K562 (cell line): Measurements from ENCODE around the gene MAP4K1. TPM values are rescaled to one million over a fixed set of nuclear protein-coding genes. Genes with fewer than 3 reads are reported as not detected.
A peak's percentile ranks its signal among the peaks of the same experiment; 100 is the strongest.

ENCODE experiments used
- ATAC-seq: fragments of 200-7000 bp; cut with Tn5 transposase; 3 replicates; pipeline ENCODE4 v1.9.1; 2020; ENCODE audit warnings: moderate library complexity
- BruUV-seq: library from RNA; stranded (reverse); fragments of 400-500 nt; replicated peaks from 2 replicates; lab custom pipeline; 2021; lab: Mats Ljungman, UMichigan
- CTCF ChIA-PET: fragments of 300-600 bp; formaldehyde crosslinking; extraction: SDS; loops from one replicate; lab custom pipeline; 2021; ENCODE audit warnings: low intra/inter-chr PET ratio; lab: Yijun Ruan, JAX
- POLR2A ChIA-PET: fragments of 300-600, 350-650 bp; sonication (Branson Sonifier 250); formaldehyde crosslinking; extraction: SDS; loops from one replicate; lab custom pipeline; 2021; ENCODE audit warnings: antibody characterized with exemption, inconsistent platforms; lab: Yijun Ruan, JAX
- DNase-seq, 4 experiments: peaks; one replicate each; pipeline versions ENCODE4 v3.0.0 to v3.0.0-alpha.2; 2011 to 2018; ENCODE audit warnings: low spot score in 3 of 4, mixed read lengths in 3 of 4; ENCODE audit errors: extremely low read depth in 1 of 4
- FAIRE-seq: peaks from 2 replicates; lab custom pipeline; 2011; peaks lifted over from hg19 to GRCh38; lab: Jason Lieb, UNC
- H2AFZ ChIP-seq: 2 replicates; pipeline ENCODE4 v1.6.0; 2011; ENCODE audit warnings: low read depth, low read length, control low read depth, inconsistent platforms
- H3K27ac ChIP-seq: fragments of 200-600 bp; 3 replicates; pipeline ENCODE4 v1.8.0; 2011; ENCODE audit warnings: low read depth, mild to moderate bottlenecking, control low read depth, inconsistent platforms, low read length, moderate library complexity, mixed read lengths; ENCODE audit errors: extremely low read depth
- H3K27me3 ChIP-seq, 2 experiments: fragments of 300-600 bp in 1 of 2; 2 replicates in 1 of 2; 3 replicates in 1 of 2; pipeline versions ENCODE4 v1.6.0 to v1.8.0; 2011; ENCODE audit warnings: inconsistent platforms in 2 of 2, low read length in 2 of 2, mild to moderate bottlenecking in 1 of 2, mixed read lengths in 1 of 2, moderate library complexity in 1 of 2; ENCODE audit not compliant: control insufficient read depth in 2 of 2, insufficient read depth in 2 of 2
- H3K36me3 ChIP-seq: fragments of 300-600 bp; 3 replicates; pipeline ENCODE4 v1.8.0; 2011; ENCODE audit warnings: mild to moderate bottlenecking, low read length, inconsistent platforms; ENCODE audit not compliant: control insufficient read depth, insufficient read depth
- H3K4me1 ChIP-seq, 2 experiments: fragments of 200-600 bp in 1 of 2; replicated peaks in 1 of 2; 2 replicates in 1 of 2; 3 replicates in 1 of 2; pipeline versions ENCODE4 v1.5.1 to v1.8.0; 2011; ENCODE audit warnings: inconsistent platforms in 2 of 2, low read length in 2 of 2, mild to moderate bottlenecking in 1 of 2, mixed read lengths in 1 of 2, moderate library complexity in 1 of 2; ENCODE audit not compliant: control insufficient read depth in 2 of 2, insufficient read depth in 2 of 2
- H3K4me2 ChIP-seq: 2 replicates; pipeline ENCODE4 v1.6.1; 2011; ENCODE audit warnings: low read length, control low read depth, inconsistent platforms, mixed read lengths; ENCODE audit not compliant: insufficient read depth
- H3K4me3 ChIP-seq: fragments of 200-600 bp; sonication (generic), shearing (Covaris generic); 2 replicates; pipeline ENCODE4 v1.5.1; 2016; ENCODE audit warnings: control low read depth, inconsistent platforms
- H3K79me2 ChIP-seq: fragments of 200-600 bp; 3 replicates; pipeline ENCODE4 v1.8.0; 2011; ENCODE audit warnings: low read length, inconsistent platforms; ENCODE audit not compliant: control insufficient read depth, insufficient read depth
- H3K9ac ChIP-seq, 2 experiments: 2 replicates each; pipeline versions ENCODE4 v1.6.0 to v1.6.1; 2011; ENCODE audit warnings: low read depth in 2 of 2, low read length in 2 of 2, control low read depth in 1 of 2, inconsistent platforms in 1 of 2, mild to moderate bottlenecking in 1 of 2, mixed read lengths in 1 of 2; ENCODE audit not compliant: insufficient read depth in 1 of 2
- H3K9me1 ChIP-seq: one replicate; pipeline ENCODE4 v1.6.0; 2011; ENCODE audit warnings: inconsistent platforms, mild to moderate bottlenecking, low read length, moderate library complexity; ENCODE audit not compliant: control insufficient read depth, insufficient read depth
- H3K9me3 ChIP-seq: replicated peaks from 2 replicates; pipeline ENCODE4 v1.5.1; 2011; ENCODE audit warnings: low read depth, low read length, inconsistent platforms; ENCODE audit not compliant: control insufficient read depth, insufficient read depth
- H4K20me1 ChIP-seq: replicated peaks from 2 replicates; pipeline ENCODE4 v1.6.1; 2011; ENCODE audit warnings: low read length, inconsistent platforms, mixed read lengths; ENCODE audit not compliant: control insufficient read depth, insufficient read depth
- CBFA2T3 ChIP-seq: fragments of 450-650 bp; IDR thresholded peaks from 2 replicates; pipeline ENCODE4 v1.6.1; 2017
- CEBPB ChIP-seq: fragments of 450-650 bp; IDR thresholded peaks from 2 replicates; pipeline ENCODE4 v1.6.1; 2016; ENCODE audit warnings: missing genetic modification characterization, missing compliant biosample characterization
- CEBPG ChIP-seq, 3 experiments: fragments of 200-800 bp in 1 of 3; sonication (Bioruptor generic) in 1 of 3; sonication (generic) in 1 of 3; formaldehyde crosslinking in 1 of 3; IDR thresholded peaks in 2 of 3; conservative IDR thresholded peaks in 1 of 3; 2 replicates each; pipeline versions ENCODE4 v1.6.1 to v1.8.0; 2016 to 2022; ENCODE audit warnings: missing compliant biosample characterization in 2 of 3, missing genetic modification characterization in 2 of 3, mild to moderate bottlenecking in 1 of 3, missing genetic modification reagents in 1 of 3
- CTBP1 ChIP-seq: fragments of 450-650 bp; IDR thresholded peaks from 2 replicates; pipeline ENCODE4 v1.6.1; 2016; ENCODE audit warnings: borderline replicate concordance
- DMBX1 ChIP-seq: fragments of 250-450 bp; sonication (Bioruptor Pico); IDR thresholded peaks from 2 replicates; pipeline ENCODE4 v1.8.0; 2022; ENCODE audit warnings: inconsistent platforms, mild to moderate bottlenecking, moderate library complexity, borderline replicate concordance
- DPF2 ChIP-seq: fragments of 450-650 bp; IDR thresholded peaks from 2 replicates; pipeline ENCODE4 v1.6.1; 2016
- ELF4 ChIP-seq: fragments of 450-650 bp; formaldehyde crosslinking; IDR thresholded peaks from 2 replicates; pipeline ENCODE4 v1.4.0; 2022; ENCODE audit warnings: missing genetic modification characterization
- GABPB1 ChIP-seq: sonication (generic); formaldehyde crosslinking; IDR thresholded peaks from 2 replicates; pipeline ENCODE4 v1.8.0; 2022; ENCODE audit warnings: mild to moderate bottlenecking, missing genetic modification reagents
- GATAD2A ChIP-seq: fragments of 450-650 bp; IDR thresholded peaks from 2 replicates; pipeline ENCODE4 v1.6.1; 2017
- HDAC1 ChIP-seq, 2 experiments: fragments of 450-650 bp; IDR thresholded peaks; 2 replicates each; pipeline ENCODE4 v1.6.1; 2016 to 2017; ENCODE audit warnings: inconsistent platforms in 1 of 2, mild to moderate bottlenecking in 1 of 2, moderate library complexity in 1 of 2
- NFE2L1 ChIP-seq: fragments of 450-650 bp; IDR thresholded peaks from 2 replicates; pipeline ENCODE4 v1.6.1; 2016; ENCODE audit warnings: missing genetic modification characterization, low read depth, mild to moderate bottlenecking, missing compliant biosample characterization, moderate library complexity, borderline replicate concordance
- NFIC ChIP-seq: fragments of 450-650 bp; IDR thresholded peaks from 2 replicates; pipeline ENCODE4 v1.6.1; 2017; ENCODE audit warnings: mild to moderate bottlenecking, inconsistent platforms
- NONO ChIP-seq, 2 experiments: fragments of 200-400 bp in 1 of 2; fragments of 450-650 bp in 1 of 2; formaldehyde crosslinking in 1 of 2; IDR thresholded peaks; 2 replicates each; pipeline ENCODE4 v1.6.1; 2017; ENCODE audit warnings: low read depth in 2 of 2, mild to moderate bottlenecking in 2 of 2, moderate library complexity in 2 of 2, low read length in 1 of 2
- POU5F1 ChIP-seq: fragments of 150-350 bp; IDR thresholded peaks from 2 replicates; pipeline ENCODE4 v1.6.1; 2014; ENCODE audit warnings: borderline replicate concordance, low read length, low read depth, mild to moderate bottlenecking; ENCODE audit not compliant: partially characterized antibody
- SMARCA4 ChIP-seq: fragments of 450-650 bp; IDR thresholded peaks from 2 replicates; pipeline ENCODE4 v1.6.1; 2016
- SMC3 ChIP-seq: conservative IDR thresholded peaks from 2 replicates; pipeline ENCODE4 v1.6.1; 2011; ENCODE audit warnings: low read depth, low read length, improper control_type of control experiment; ENCODE audit not compliant: insufficient read depth
- SOX6 ChIP-seq: fragments of 450-650 bp; IDR thresholded peaks from 2 replicates; pipeline ENCODE4 v1.6.1; 2014; ENCODE audit warnings: mild to moderate bottlenecking
- TAF7 ChIP-seq: fragments of 450-650 bp; IDR thresholded peaks from 2 replicates; pipeline ENCODE4 v1.6.1; 2016; ENCODE audit warnings: missing genetic modification characterization, missing compliant biosample characterization
- TCF3 ChIP-seq: sonication (generic); formaldehyde crosslinking; IDR thresholded peaks from 2 replicates; pipeline ENCODE4 v1.4.0; 2020; ENCODE audit warnings: mild to moderate bottlenecking, missing genetic modification reagents
- TFAP4 ChIP-seq: sonication (generic); formaldehyde crosslinking; IDR thresholded peaks from 2 replicates; pipeline ENCODE4 v1.8.0; 2022; ENCODE audit warnings: missing genetic modification reagents, mild to moderate bottlenecking, moderate library complexity, borderline replicate concordance
- ZNF121 ChIP-seq: sonication (generic); formaldehyde crosslinking; conservative IDR thresholded peaks from 2 replicates; pipeline ENCODE4 v1.8.0; 2022; ENCODE audit warnings: missing genetic modification reagents
- WGBS: fragments of 100-300 bp; shearing (Covaris generic); methylation state at CpG from one replicate; pipeline ENCODE4 v1.1.6; 2016; ENCODE audit warnings: low coverage, mixed read lengths; ENCODE audit not compliant: insufficient coverage; ENCODE audit errors: missing lambda C conversion rate; 5-methylcytosine and 5-hydroxymethylcytosine counted together
- in situ Hi-C: fragments of 300-500 bp; cut with MboI; formaldehyde crosslinking; loops from 4 replicates; pipeline ENCODE4 v1.15.0; 2018; ENCODE audit warnings: inconsistent platforms, mixed read lengths
- intact Hi-C: fragments of 100-400 bp; cut with micrococcal nuclease; formaldehyde crosslinking; loops from 2 replicates; pipeline ENCODE4 v1.14.2; 2022
- polyA plus RNA-seq, 8 experiments: library from polyadenylated mRNA; depleted of rRNA in 4 of 8; stranded (reverse) in 5 of 8; unstranded in 3 of 8; fragments of >200 nt; fragmentation: Nextera tagmentation in 2 of 8; fragmentation: Illumina TruSeq in 1 of 8; extraction: Ambion mirVana in 2 of 8; extraction: Trizol in 1 of 8; gene quantifications; 2 replicates each; pipeline versions ENCODE4 v1.2.1 to v1.2.3, GENCODE V29; 2011 to 2014; ENCODE audit warnings: inconsistent platforms in 1 of 8, missing spikeins in 1 of 8
- total RNA-seq, 7 experiments: library from RNA; depleted of rRNA in 6 of 7; stranded (reverse); fragments of >200 nt in 6 of 7; fragmentation: Illumina TruSeq in 2 of 7; extraction: Trizol in 2 of 7; gene quantifications; 2 replicates each; pipeline versions ENCODE4 v1.2.1 to v1.2.3, GENCODE V29; 2011 to 2021; ENCODE audit warnings: low replicate concordance in 1 of 7

MAP4K1 gene
- total and polyA plus RNA-seq, 9 of the 15 experiments (the other 6 are each of a cell fraction or from before 2014, with no cell fraction given), result 0.14 to 3.2 (median 0.73) TPM; not detected in 1

- H3K27ac ChIP-seq, result peak overlapping the region; percentile 49
- peaks cover 6% of the 10 kb centered on the region for H3K9me1 ChIP-seq
- peak overlapping the region; percentile 28 to 83 for H3K9ac ChIP-seq
- no peaks in the 10 kb centered on the region for H3K27me3 ChIP-seq
- no peaks in the 10 kb centered on the region for H3K9me3 ChIP-seq
- H3K4me1 ChIP-seq, result peaks cover 48 to 84% of the 10 kb centered on the region in 2 experiments
- no peak overlapping the region for H2AFZ ChIP-seq
- FAIRE-seq (peak; percentile 81), ATAC-seq (peak; percentile 71), DNase-seq (peak; percentile 79 to 81 (median 80))
- H3K79me2 ChIP-seq, result peaks cover 96% of the 10 kb centered on the region
- BruUV-seq, result no TSS peak
- peak overlapping the region; percentile 66 for H3K4me2 ChIP-seq
- no peak overlapping the region for H3K4me3 ChIP-seq
- H3K36me3 ChIP-seq, result peaks cover 66% of the 10 kb centered on the region
- 5% methylated on average over 7 of the region's 7 CpGs for WGBS
- ChIA-PET POLR2A (interaction anchor here (0.6 to 5.2 kb wide), 8 partner anchors 11 to 95 kb away, joined by 3 to 31 read pairs (median 4); partner anchors contain the start of gene ACTN4), CTCF (no interaction called here)
- in situ Hi-C loops, result no loop called here
- H4K20me1 ChIP-seq, result peaks cover 51% of the 10 kb centered on the region
- intact Hi-C loops, result no loop called here
- TF ChIP-seq TAF7 (tag) (no peak), TFAP4 (CRISPR knock-in tag) (peak; percentile 95), TCF3 (peak; percentile 73), SMC3 (no peak), CEBPG (CRISPR knock-in tag; IDR thresholded peaks at IDR 0.05) (peak; percentile 55), CEBPG (tag; conservative IDR thresholded peaks at IDR 0.05 in 1 of 2, IDR thresholded peaks at IDR 0.05 in 1 of 2) (peak; percentile 84 to 87), POU5F1 (no peak), ZNF121 (CRISPR knock-in tag) (no peak), CBFA2T3 (peak; percentile 71), NFIC (no peak), GATAD2A (no peak), SMARCA4 (peak; percentile 19; the same call in 1 of the 2 replicates), CEBPB (tag) (peak; percentile 90), DMBX1 (CRISPR knock-in tag) (no peak), NONO (IDR thresholded peaks at IDR 0.05; ENCODE audit: low read depth in 2 of 2, low read length in 1 of 2) (0 out of 4 replicates have a peak, but pooled peaks of 1 of the 2 experiments have one; percentile 20), ELF4 (CRISPR knock-in tag) (no peak), HDAC1 (IDR thresholded peaks at IDR 0.05) (peak in 1 of 2 experiments; percentile 50; a peak in 1 of 4 replicates), CTBP1 (peak; percentile 90), DPF2 (peak; percentile 24; the same call in 1 of the 2 replicates), SOX6 (no peak; the same call in 1 of the 2 replicates), GABPB1 (CRISPR knock-in tag) (peak; percentile 70), NFE2L1 (no peak)
Measured at GRCh38 chr19:38664503-38665211, 46.9 kb upstream of the MAP4K1 start.
